ENCODE data around the gene MTOR.

MTOR gene

DNA sequence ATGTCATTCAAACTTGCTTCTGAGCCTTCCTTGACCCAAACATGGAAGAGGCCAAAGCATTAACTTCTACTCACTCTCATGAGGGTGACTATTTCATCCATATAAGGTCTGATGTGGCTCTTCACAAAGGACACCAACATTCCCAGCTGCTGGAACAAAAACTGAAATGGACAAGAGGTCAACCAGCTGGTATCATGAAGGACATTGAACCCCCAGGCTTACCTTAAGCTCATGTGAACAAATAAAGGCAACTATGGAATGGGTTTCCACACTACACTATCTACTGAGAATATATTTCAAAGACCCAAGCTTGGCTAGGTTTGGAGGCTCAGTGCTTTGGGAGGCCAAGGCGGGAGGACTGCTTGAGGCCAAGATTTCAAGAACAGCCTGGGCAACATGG lies 46.3 kb downstream of the MTOR start:
- no peak for DNase-seq (ENCODE audit: low read depth in 3 of 3)

DNA sequence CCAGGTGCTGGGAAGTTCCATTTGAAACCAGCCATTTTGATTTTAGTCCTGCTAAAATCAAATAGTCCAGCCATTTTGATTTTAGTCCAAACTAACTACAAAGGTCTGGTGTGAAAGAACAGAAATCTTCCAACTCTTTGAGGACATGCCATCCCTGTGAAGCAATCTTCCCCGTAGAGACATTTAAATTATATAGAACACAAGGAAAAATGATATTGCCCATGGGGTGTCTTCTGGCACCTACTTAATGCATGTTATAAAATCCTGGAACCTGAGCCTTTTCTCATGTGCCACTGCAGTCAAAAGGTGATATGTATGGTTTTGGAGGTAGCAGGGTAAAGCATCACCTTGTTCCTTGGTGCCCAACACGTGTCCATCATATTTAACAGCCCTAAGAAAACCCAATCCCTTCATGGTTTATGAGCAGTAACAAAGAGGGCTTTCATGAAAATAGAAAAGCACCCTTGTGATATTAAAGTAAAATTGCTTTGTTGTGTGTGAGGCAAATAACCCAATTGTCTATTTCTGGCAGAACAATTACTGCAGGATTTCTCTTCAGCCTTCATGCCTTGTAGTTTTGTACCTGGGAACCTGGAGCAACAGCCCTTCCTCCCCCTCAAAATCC lies 46.9 kb downstream of the MTOR start:
- no peak for DNase-seq (ENCODE audit: low read depth in 3 of 3)

DNA sequence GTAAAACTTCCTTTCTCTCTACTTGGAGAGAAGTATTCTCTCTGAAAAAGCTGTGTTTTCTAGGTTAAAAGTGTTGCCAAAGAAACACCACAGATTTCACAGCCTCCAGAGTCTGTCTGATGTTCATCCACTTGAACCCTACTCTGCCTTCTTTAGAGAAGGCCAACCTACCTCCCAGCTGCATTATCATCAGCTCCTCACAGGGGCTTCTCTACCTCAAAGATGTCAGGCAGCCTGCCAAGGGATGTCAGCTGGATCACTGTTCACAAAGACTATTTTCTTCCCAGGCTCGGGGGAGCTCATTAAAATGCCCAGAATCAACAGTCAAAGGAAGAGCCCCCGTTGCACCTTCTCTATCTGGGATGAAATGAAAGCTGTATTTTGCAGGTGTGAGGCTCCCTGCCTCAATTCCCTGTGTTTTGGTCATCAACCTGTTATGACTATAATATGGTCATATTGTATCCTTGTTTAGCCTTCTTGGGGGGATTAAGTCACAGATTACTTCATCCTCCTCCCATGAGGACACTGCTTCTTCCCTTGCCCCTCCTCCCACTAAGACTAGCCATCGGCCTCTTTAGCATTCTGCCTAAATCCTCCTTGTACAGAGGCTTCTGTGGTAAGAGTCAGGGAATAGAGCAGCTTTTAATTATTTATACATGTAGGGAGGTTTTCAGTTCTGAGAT lies 47.5 kb downstream of the MTOR start:
- DNase-seq (ENCODE audit: low read depth in 3 of 3) = no peak

DNA sequence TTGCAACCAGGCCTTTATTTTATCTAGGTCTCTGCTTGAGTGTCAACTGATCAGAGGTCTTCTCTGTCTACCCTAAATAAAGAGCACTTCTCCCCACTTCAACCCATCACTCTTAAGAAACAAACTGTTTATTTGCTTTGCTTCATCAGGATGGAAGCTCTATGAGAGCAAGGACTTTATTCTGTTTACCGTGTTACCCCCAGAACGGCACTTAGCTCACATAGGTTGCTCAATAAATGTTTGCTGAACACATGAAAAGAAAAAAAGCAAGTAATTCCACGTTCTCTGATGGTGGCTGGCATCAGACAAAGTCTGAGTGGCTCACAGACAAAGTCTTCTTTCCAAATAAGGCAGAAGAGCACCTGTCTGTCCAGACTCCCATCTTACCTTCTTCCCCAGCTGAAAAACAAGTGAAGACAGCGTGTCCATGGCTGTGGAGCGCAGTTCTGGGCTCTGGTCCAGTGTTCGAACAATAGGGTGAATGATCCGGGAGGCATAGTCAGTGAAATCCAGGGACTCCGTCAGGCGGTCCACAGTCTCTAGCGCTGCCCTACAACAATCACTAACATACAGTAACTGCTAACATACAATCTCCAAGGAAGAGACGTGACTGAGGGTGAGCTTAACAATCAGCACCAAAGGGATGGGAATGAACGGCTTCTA lies 50.3 kb downstream of the MTOR start:
- no peak for DNase-seq (ENCODE audit: low read depth in 3 of 3)

DNA sequence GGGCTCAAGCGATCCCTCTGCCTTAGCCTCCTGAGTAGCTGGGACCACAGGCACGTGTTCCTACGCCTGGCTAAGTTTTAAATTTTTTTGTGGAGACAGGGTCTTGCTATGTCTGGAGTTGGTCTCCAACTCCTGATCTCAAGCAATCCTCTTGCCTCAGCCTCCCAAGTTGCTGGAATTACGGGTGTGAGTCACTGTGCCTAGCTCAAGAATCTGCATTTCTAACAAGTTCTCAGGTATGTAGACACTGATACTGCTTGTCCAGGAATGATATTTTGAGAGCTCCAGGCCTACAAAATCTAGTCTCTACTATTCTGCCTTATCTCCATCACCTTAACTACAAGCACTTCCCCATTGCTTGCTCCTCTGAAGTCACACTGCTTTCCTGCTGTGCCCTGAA lies 50.9 kb downstream of the MTOR start:
- no peak for DNase-seq (ENCODE audit: low read depth in 3 of 3)

DNA sequence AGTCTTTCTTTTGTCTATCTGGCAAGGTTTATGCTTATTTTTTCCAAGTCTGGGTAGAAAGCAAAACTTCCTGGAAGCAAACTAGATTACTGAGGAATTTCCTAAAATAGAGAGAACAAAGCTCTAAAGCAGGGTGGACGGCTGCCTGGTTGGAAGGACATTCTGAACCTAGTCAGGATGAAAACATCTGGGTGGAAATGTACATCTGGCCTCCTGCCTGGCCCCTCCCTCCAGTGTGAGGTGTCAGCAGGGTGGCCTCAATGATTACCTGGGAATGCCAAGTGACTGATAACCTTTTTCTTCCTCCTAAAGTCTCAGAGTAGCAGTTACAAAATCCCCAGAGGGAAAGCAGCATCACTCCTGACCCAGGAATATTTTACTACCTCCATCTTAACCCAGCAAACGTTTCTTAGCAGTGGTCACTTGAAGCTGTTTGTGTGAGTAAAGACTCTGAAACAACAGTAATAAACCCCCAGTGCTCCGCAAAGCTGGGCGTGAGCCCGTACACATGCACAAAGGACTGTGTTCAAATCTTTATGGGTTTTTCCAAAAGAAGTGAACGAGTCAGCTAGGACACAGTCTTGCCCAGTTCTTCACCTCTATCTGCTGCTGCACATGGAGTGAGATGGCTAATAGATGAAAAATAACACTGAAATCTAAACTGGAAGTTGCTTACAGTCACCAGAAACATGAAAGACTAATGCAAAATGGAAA lies 54.3 kb downstream of the MTOR start:
- DNase-seq (ENCODE audit: low read depth in 3 of 3) = no peak

DNA sequence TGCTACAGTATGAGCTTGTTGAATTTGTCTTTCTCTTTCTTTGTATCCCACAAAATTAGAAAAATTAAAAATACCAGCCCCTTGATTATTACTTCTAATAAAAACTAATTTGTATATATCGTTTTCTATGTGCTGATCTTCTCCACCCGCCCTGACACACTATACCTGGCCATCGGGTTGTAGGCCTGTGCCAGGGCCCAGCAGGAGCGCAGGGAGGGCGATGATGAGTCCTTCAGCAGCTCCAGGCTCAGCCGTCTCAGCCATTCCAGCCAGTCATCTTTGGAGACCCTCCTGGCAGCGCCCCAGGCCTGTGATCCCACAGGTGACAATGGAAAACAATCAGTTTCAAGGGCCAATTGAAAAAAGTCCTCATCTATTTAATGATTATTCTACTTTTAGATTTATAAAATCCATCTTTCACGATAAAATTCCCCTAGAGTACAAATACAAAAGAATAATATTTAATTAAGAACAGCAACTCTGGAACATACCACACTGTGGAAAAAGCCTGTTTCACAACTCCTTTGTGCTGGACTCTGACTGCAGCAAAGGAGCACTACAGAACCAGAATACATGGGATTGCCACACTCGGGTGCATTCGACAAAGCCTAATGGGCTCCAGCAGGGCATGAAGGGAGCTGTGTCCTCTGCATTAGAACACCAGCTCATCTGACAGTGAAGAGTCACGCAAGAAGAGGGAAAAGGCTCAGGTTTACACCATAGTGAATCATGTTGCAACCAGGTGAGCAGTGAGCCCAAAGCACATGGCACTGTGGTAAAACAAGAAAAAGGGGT lies 57.8 kb downstream of the MTOR start:
- no peak for DNase-seq (ENCODE audit: low read depth in 3 of 3)

DNA sequence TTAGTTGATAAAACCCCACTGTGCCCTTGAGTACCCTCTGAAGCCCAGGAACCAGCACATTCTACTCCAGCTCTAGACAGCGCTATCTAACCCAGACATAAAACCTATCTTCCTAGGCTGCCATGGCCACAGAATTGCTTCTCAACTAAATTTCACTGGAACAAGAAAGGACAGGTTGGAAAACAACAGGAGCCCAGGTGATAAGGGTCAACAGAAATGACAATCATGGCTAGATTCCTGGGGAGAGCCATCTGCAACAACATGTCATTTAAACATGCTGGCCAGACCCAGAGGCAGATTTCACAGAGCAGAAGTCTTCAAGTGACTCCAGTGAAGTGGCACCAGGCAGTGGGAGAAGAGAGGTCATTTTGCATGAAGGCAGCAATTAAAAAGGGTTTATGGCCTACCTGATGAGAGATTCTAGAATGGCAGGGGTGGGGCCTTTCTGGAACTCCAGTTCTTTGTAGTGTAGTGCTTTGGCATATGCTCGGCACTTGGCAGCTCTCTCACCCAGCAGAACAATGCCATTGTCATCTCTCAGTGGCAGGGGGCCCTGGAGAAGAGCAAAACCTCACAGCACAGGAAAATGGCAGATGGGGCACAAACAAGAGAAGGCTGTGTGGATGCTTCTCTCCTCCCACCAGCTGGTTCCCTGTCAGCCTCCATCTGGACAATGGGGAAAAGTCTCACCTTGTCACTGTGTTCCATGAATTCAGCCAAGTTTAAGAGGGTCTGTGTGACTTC lies 63.3 kb downstream of the MTOR start:
- no peak for DNase-seq (ENCODE audit: low read depth in 3 of 3)

DNA sequence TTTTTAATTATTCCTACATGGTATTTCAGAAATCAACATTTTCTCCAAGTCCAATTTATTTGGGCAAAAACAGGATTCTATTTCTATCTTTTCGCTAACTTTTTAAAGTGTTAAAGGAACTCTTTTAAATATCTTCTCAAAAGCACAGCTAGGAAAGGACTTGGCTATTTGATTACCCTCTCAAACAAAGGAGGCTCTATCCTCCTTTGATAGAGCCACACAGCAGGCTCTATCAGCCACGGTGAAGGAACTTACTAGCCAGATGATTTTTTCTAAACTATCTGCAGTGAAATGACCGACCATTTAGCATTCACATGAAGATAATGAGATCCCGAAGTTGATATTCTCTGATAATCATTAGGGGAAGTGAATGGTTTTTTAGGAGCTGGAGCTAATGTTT lies 64.1 kb downstream of the MTOR start:
- DNase-seq (ENCODE audit: low read depth in 3 of 3) = no peak

DNA sequence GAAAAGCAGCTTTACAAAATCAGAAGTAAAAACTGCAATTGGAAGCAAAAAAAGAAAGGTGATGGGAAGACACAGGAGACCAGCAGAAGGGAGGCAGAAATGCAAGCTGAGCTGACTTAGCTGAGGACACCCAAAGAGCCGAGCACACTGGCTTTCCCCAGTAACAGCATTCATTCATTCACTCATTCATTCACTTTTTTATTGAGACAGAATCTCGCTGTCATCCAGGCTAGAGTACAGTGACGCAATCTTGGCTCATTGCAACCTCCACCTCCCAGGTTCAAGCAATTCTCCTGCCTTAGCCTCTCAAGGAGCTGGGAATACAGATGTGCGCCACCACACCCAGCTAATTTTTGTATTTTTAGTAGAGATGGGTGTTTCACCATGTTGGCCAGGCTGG lies 65.0 kb downstream of the MTOR start:
- DNase-seq (ENCODE audit: low read depth in 3 of 3) = no peak

DNA sequence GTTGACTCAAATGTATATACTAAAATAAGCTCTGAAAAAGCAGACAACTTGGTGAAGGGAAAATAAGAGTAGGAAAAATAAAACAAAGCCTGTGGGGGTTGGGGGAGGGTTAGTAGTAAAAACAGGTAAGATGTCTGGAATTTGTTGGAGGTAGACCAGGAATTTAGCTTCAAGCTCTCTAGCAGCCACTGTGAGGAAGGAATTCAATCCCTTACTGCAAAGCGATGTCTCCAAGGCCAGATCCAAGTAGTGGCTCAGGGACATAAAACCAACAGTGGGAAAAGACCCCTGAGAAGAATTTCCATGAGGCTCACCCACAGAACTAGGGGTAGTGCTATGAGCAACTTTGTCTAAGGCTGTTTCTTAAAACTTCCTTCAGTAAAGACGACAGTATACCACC lies 65.4 kb downstream of the MTOR start:
- DNase-seq (ENCODE audit: low read depth in 3 of 3) = no peak

DNA sequence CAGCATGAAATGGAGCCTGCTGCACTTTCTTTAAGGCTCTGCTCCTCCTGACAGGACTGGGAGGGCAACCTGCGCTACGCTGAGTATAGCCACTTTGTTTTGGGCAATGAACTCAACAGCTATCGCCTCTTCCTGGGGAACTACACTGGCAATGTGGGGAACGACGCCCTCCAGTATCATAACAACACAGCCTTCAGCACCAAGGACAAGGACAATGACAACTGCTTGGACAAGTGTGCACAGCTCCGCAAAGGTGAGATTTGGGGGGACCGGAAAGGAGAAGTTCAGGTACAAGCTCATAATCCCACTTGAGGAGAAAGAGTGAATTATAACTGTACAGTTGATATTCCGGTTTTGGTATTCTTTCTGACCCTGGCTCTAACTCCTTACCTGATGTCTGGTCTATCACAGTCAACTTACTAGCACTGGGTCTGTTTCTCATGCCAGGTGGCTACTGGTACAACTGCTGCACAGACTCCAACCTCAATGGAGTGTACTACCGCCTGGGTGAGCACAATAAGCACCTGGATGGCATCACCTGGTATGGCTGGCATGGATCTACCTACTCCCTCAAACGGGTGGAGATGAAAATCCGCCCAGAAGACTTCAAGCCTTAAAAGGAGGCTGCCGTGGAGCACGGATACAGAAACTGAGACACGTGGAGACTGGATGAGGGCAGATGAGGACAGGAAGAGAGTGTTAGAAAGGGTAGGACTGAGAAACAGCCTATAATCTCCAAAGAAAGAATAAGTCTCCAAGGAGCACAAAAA lies 67.8 kb downstream of the MTOR start:
- no peak for DNase-seq (ENCODE audit: low read depth in 3 of 3)

DNA sequence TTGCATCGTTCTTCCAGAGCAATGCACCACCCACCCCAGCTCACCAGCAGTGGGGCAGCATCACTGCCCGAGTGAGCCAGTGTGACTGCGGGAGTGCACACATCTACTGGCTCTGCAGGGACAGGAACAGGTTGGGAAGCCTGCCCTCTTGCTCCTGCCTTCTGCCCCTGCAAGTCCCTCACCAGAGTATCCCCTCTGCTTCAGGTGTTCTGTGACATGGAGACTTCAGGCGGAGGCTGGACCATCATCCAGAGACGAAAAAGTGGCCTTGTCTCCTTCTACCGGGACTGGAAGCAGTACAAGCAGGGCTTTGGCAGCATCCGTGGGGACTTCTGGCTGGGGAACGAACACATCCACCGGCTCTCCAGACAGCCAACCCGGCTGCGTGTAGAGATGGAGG lies 69.0 kb downstream of the MTOR start:
- DNase-seq (ENCODE audit: low read depth in 3 of 3) = no peak

DNA sequence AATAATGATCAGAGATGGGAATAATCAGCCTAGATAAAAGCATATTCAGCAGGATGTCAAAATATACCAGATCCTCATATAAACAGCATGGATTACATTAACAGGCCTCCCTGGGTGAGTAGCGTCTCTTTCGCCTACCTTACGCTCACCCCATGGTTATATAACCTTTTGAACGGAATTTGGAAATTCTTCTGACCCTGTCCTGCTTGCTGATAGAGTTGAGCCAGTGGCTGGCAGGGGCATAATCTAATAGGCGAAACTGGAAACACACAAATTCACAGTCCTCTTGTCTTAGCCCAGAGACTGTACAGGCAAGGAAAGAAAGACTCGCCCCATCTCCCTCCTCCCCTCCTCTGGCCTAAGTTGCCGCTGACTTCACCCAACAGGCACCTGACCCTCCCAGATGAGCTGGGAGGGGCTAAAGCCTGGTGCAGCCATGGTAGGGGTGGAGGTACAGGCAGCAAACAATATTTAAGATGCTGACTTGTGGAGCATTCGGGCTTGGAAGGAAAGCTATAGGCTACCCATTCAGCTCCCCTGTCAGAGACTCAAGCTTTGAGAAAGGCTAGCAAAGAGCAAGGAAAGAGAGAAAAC lies 73.4 kb downstream of the MTOR start, which contains the start of gene ANGPTL7:
Gene ANGPTL7 (plus strand): TSS at position 498 of the 594 bp plus-strand sequence. CDS start 225 bp downstream, outside the sequence.
- DNase-seq (ENCODE audit: low read depth in 3 of 3) = no peak

DNA sequence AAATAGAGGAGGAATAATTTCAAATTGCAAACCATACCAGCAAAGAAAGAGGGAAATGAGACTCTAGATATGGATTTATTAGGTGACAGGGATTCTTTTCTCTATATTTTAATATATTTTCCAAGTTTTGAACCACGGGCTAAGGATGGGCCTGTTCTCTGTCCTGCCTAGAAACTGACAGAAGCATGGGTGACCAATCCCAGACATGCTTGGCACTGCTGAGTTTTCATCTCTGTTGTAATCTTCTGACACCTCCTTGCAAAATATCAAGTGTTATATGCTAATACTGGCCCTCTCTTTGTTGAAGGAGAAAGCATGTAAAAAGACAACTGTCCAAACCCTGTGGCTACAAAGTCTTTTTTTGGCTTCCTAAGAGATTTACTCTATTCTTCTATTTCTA lies 74.0 kb downstream of the MTOR start:
- DNase-seq (ENCODE audit: low read depth in 3 of 3) = no peak

DNA sequence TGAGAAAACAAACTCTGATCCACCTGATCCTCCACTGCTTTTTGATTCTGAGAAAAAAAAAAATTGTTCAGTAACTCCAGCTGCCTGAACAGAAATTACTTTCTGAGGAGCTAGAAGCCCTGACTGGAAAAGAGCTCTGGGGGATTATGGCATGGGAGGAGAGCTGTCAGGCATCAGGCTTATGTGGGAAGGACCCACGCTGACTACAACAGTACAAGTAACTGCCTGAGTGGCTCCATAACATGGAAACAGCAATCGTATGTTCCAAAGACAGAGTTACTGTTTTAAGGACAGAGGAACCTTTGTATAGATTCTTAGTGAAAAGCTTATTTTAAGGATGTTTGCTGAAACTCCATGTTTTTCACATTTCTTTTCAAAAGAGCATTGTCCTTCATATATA lies 74.4 kb downstream of the MTOR start:
- DNase-seq (ENCODE audit: low read depth in 3 of 3) = no peak

DNA sequence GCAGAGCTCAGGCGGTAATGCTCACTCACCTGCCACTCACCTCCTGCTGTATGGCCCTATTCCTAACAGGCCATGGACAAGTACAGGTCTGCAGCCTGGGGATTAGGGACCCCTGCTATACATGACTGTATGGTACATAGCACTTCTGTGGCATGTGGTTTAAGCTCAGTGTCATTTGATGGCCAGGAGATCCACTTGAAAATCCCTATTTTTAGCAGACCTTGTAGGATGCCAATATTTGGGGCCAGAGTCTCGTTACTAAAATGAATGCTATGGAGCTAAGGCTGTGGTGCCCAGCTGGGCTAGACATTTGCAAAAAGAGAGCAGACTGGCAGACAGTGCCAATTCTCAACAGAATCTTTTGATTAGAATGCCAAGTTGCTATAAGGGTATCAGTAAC lies 74.9 kb downstream of the MTOR start:
- no peak for DNase-seq (ENCODE audit: low read depth in 3 of 3)

DNA sequence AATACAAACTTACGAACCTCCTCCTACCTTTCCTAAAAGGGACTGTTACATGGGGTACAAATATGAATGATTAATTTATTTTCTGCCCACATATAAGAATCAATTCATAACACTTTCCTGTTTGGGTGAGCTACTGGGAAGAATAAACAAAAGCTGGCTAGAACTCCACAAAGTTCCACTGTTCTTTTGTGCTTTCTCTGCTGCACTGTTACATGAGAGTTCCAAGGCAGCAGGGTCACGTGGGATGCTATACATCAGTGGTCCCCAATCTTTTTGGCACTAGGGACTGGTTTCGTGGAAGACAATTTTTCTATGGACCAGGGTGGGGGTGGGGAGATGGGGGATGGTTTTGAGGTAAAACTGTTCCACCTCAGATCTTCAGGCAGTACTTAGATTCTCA lies 75.4 kb downstream of the MTOR start:
- no peak for DNase-seq (ENCODE audit: low read depth in 3 of 3)

DNA sequence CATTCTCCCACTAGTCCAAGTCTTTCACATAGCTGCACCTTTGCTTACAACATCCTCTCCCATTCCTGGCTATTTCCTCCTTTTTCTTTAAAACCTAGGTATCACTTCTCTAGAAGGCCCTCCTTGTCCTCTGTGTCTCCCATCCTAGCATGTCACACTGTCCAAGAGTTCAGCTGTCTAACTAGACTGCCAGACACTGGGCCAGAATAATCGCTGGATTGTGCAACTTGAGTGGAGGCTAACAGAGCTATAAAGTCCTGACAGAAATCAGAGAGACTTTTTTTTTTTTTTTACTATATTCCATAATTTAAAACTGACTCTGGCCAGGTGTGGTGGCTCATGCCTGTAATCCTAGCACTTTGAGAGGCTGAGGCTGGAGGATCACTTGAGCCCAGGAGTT lies 77.4 kb downstream of the MTOR start:
- DNase-seq (ENCODE audit: low read depth in 3 of 3) = no peak

DNA sequence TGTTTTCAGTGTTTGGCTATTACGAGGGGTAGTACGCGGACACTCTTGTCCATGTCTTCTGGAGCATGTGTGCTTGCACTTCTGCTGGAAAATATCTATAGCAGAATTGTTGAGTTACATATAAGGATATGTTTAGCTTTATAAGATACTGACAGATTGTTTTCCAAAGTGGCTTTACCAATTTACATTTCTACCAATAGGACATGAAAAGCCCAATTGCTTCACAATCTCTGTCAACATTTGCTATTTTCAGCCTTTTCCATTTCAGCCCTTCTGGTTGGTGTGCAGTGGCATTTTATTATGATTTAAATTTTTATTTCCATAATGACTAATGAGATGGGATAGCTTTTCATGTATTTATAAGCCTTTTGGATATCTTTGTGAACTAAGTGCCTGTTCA lies 79.5 kb downstream of the MTOR start:
- no peak for DNase-seq (ENCODE audit: low read depth in 3 of 3)
